GM21423 (cell line): ENCODE measurements around the gene SUSD3.

Experiments used
- ATAC-seq: cut with Tn5 transposase; IDR thresholded peaks from one replicate; pipeline ENCODE4 v1.9.1; 2021; ENCODE audit warnings: mild to moderate bottlenecking, moderate library complexity; ENCODE audit not compliant: unreplicated experiment

The SUSD3 gene

DNA sequence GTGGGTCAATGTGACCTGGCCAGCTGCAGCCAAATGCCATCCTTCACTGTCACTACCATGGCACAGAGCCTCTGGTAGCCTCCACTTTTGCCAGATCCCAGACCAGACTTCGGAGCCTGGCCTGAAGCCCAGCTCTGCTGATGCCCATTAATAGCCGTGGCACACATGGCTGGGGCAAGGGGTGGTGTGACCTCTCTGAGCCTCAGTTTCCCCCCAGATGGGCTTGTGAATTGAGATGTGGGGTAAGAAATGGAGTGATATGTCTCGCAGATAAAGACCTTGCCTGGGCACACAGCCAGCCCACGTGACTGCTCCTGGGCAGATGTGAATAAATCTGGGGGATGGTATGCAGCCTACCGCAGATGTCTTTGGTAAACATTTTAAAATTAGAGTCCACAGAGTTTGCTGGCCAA is 13.9 kb downstream of the SUSD3 start:
- no peak for ATAC-seq

DNA sequence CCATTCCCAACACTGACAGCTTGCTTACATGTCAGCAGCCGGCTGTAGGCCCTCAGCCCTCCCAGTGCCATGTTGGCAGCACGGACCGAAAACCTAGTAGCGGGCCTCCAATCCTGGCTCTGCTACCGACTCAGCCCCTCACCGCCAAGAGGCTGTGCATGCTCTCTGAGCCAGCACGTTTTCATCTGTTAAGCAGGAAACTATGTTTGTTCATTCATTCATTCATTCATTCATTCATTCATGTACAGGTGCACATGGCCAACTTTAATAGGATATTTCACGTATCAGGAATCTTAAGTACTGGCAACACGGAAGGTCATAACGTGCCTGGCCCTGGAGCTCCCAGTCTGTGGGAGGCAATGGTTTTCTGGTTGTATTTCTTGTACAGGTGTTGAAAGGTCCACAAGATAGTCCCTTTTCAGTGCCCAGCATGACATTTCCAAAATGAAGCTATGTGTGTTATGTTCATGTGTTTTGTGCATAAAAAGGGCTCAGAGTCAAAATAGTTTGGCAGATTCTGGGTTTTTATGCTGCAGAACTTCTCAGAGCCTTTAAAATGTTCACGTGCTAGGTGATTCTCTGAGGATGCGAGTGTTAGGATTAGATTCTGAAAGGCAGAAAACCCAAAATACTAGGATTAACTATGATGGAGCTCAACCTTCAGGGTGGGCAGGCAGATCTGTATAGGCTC is 17.7 kb downstream of the SUSD3 start:
- ATAC-seq = no peak

GRCh38 chr9:93076792-93077128 is 18.3 kb downstream of the SUSD3 start:
- no peak for ATAC-seq

DNA sequence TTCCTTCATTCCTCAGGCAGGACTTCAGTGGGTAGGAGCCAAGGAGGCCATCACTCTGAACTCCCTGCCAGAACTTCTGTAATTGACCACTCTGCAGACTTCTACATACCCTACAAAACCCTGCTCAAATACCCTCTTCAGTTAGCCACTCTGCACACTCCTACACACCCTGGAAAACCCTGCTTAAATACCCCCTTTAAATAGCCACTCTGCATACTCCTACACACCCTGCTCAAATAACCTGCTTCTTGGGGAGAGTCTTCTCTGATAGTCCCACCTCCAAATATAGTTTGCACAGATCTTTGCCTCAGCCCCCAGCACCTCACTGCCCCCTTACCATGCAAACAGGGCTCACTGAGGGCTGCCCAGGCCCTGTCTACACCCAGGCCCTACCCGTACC is 18.9 kb downstream of the SUSD3 start:
- ATAC-seq = no peak

GRCh38 chr9:93077811-93078210 is 19.3 kb downstream of the SUSD3 start:
- ATAC-seq = no peak

DNA sequence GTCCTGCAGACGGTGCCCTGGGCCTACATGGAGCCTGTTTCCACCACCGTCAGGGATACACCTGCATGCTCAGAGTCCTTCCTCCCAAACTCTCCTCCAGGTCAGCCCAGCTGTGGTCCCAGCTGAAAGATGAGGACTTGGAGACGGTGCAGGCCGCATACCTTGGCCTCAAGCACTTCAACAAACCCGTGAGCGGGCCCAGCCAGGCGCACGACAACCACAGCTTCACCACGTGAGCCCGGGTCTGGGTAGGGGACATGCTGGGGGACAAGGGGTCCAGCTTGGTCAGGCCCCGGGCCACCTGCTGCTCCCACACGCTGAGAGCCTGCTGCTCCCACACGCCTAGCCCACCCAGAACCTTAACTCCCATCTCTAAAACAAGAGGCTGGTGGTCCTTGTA is 20.9 kb downstream of the SUSD3 start:
- no peak for ATAC-seq

- ATAC-seq = no peak
Observed at GRCh38 chr9:93080406-93080805, 21.9 kb downstream of the SUSD3 start.

GRCh38 chr9:93081081-93081529 is 22.6 kb downstream of the SUSD3 start:
- no peak for ATAC-seq

DNA sequence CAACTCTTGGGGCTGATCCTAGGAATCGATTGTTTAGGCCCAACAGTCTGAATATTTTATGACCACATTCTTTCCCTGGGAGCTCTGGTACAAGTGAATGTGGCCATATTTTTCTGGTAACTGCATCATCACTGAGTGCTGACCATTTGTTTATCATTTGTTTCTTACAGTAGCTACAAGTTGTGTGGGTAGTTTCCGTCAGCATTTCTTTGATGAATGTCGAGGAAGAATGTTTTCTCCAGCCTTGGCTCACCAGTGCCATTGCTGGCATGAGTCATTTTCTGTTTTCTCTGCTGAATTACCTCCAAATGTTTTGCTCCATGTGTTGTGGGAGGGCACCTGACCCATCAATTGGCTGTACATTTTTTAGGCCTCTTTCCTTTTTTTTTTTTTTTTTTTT is 23.4 kb downstream of the SUSD3 start:
- ATAC-seq = no peak

- no peak for ATAC-seq
Observed at GRCh38 chr9:93082841-93083411, 24.4 kb downstream of the SUSD3 start.

- no peak for ATAC-seq
Observed at GRCh38 chr9:93083592-93084470, 25.3 kb downstream of the SUSD3 start.

GRCh38 chr9:93084471-93084881 is 26.0 kb downstream of the SUSD3 start:
- ATAC-seq = no peak

DNA sequence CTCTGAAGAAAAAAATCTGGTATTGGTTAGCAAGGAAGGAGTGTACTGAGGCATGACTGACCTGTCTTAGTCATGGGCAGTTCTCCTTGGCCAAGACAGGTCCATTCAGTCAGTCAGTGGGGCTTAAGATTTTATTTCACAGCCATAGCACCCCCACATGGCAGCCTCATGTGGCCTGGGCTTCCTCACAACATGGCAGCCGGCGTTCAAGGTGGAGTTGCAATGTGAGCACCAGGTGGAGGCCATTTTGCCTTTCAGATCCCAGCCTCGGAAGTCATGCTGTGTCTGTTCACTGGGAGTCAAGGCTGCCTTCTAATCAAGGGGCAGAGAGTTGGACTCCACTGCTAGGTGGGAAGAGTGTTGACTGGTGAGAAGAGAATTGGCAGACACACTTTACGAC is 27.2 kb downstream of the SUSD3 start:
- no peak for ATAC-seq

DNA sequence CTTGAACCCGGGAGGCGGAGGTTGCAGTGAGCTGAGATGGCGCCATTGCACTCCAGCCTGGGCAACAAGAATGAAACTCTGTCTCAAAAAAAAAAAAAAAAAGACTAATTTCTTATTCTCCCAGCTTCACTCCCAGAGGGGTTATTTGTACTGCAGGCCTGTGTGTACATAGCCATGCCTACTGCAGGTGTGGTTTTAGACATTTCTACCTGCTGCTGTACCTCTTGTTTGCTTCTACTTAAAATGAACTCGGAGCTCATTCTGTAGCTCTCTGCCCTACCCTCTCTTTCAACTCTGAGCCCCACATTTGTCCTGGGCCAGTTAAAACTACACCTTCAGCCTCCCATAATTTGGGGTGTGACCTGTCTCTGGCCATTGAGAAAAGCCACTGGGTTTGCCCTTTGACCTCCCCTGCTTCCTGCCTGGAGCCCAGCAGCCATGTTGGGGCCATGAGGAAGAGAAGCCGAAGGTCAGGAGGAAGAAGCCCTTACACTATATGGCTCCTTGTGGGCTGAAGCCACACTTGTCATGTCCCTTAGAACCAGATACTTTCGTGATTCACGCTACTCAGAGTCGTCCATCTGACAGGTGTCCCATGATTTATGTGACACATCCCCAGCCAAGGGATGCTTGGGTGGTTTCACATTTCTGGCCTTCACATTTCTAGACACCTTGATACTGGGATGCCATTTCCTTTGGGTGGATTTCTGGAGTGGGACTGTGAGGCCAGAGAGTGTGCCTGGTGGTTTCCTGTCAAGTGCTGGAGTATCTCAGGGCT is 28.1 kb downstream of the SUSD3 start:
- no peak for ATAC-seq

DNA sequence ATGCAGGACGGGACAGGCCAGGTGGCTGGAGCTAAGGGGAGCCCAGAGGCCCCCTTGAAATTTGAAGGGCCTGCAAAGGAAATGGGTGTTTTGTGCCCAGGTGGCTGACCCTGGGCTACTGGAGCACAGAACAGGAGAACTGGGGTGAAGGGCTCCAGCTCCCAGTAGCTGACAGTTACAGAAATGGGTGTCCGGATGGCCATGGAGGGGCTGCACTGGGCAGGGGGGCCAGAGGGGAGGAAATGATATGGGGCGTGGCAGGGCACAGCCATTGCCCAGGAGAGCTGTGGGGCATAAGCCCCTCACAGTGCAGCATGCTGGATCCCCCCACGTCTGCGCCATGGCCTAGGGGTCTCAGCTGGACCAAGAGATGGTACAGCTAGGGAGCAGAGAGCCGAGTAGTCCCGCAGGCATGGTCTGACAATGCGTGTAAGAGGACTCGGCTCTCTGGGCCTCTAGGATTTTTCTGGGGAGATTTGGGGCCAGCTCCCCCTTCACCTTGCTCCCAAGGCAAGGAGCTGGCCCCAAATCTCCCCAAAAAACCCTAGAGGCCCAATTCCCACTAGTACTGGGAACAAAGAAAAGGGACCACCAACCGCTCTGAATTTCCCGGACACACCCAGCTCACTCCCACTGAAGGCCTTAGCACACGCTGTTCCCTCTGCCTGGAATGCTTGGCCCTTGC is 29.6 kb downstream of the SUSD3 start:
- ATAC-seq = no peak

DNA sequence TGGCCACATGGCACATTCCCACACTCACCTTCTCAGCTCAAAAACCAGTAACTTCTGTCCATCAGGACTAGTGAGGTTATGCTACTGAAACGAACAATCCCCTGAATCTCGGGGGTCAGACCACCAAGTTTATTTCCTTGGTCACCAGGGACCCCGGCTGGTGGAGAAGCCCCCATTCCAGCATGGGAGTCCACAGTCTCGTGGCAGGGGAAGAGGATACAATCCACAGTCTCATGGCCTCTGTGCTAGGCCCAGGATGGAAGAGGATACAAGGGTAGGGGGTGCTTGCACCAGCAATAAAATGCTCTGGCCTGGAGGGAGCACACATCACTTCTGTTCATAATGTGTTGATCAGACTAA is 30.1 kb downstream of the SUSD3 start:
- ATAC-seq = no peak

DNA sequence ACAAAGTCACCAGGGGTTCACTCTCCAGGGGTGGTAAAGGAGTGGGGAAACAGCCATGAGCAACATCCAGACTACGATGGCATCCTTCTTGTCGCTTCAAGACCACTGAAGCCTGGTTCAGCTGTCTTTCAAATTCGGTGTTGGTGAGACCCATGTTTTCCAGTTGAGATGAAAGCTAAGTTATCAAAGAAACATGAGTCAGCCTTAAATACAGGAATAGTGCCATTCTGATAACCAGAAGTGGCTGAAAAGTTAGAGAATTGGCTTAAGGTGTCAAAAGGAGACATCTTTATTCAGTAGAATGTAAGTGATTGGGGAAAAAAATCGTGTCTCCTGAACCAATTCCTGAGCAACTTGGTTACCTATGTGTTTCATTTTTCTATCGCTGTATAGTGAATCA is 30.5 kb downstream of the SUSD3 start:
- ATAC-seq = no peak

GRCh38 chr9:93089481-93089991 is 31.0 kb downstream of the SUSD3 start:
- ATAC-seq = no peak

- no peak for ATAC-seq
Observed at GRCh38 chr9:93090091-93090655, 31.7 kb downstream of the SUSD3 start.

GRCh38 chr9:93091056-93091452 is 32.6 kb downstream of the SUSD3 start:
- ATAC-seq = no peak
